HEK293T (cell line): ENCODE results near the gene SKAP1.

Experiments used
- BHLHE40 ChIP-seq: fragments of 450-650 bp; IDR thresholded peaks from 2 replicates; pipeline ENCODE4 v1.6.1; 2016; ENCODE audit warnings: mild to moderate bottlenecking, moderate library complexity, borderline replicate concordance
- FOXA1 ChIP-seq: fragments of 450-650 bp; IDR thresholded peaks from 2 replicates; pipeline ENCODE4 v1.6.1; 2016; ENCODE audit warnings: mild to moderate bottlenecking
- SUZ12 ChIP-seq: fragments of 450-650 bp; IDR thresholded peaks from 2 replicates; pipeline ENCODE4 v1.6.1; 2016; ENCODE audit warnings: mild to moderate bottlenecking

- TF ChIP-seq SUZ12 (no peak), BHLHE40 (no peak), FOXA1 (no peak)
Measured at GRCh38 chr17:48162306-48162934, 267.6 kb downstream of the SKAP1 start.
